Ascending aorta (tissue), 2 donors: ENCODE results near the gene TST. TPM values are rescaled to one million over a fixed set of nuclear protein-coding genes. Genes with fewer than 3 reads are reported as not detected.

ENCODE experiments used
- DNase-seq, 2 donors: peaks; one replicate each; pipeline ENCODE4 v3.0.0-alpha.2; 2019; ENCODE audit warnings: low spot score in 2 of 2
- H3K27ac ChIP-seq, 2 donors: fragments of 200-600 bp; sonication (generic); one replicate each; pipeline ENCODE4 v1.5.1; 2016 to 2017; ENCODE audit warnings: mild to moderate bottlenecking in 1 of 2
- H3K27me3 ChIP-seq: fragments of 200-600 bp; sonication (generic); one replicate; pipeline ENCODE4 v1.5.1; 2017
- H3K36me3 ChIP-seq, 2 donors: fragments of 200-600 bp; sonication (generic); one replicate each; pipeline ENCODE4 v1.5.1; 2016
- H3K4me1 ChIP-seq, 2 donors: fragments of 200-600 bp; sonication (generic); one replicate each; pipeline ENCODE4 v1.5.1; 2016 to 2017; ENCODE audit warnings: mild to moderate bottlenecking in 1 of 2
- H3K4me3 ChIP-seq, 2 donors: fragments of 200-600 bp; sonication (generic); one replicate each; pipeline ENCODE4 v1.5.1; 2016 to 2017; ENCODE audit warnings: mild to moderate bottlenecking in 1 of 2
- H3K9me3 ChIP-seq, 2 donors: fragments of 200-600 bp; sonication (generic); one replicate each; pipeline ENCODE4 v1.5.1; 2016
- CTCF ChIP-seq, 3 experiments: fragments of 200-600 bp in 2 of 3; fragments of 450-650 bp in 1 of 3; sonication (generic) in 2 of 3; IDR thresholded peaks; one replicate each; pipeline ENCODE4 v1.5.1; 2016 to 2019; ENCODE audit warnings: antibody characterized with exemption in 3 of 3, mild to moderate bottlenecking in 1 of 3, moderate library complexity in 1 of 3
- intact Hi-C: fragments of 100-400 bp; cut with DNase I; formaldehyde crosslinking; loops from one replicate; pipeline ENCODE4 v1.15.1; 2023
- total RNA-seq: library from RNA; depleted of rRNA; stranded (reverse); fragments of >200 nt; gene quantifications from one replicate; pipeline ENCODE4 v1.1.0, GENCODE V29; 2016

TST gene
- total RNA-seq, 1 donor from 2014 or later, result 22.7 TPM

- DNase-seq, result no peak
- no peaks in the 10 kb centered on the region for H3K27me3 ChIP-seq
- TF ChIP-seq CTCF (IDR thresholded peaks at IDR 0.05), result no peak
- H3K4me1 ChIP-seq, result peaks cover 6 to 8% of the 10 kb centered on the region in 2 donors
- peaks cover 29 to 60% of the 10 kb centered on the region in 2 donors for H3K36me3 ChIP-seq
- no peak overlapping the region for H3K27ac ChIP-seq
- intact Hi-C loops, result no loop called here
- H3K4me3 ChIP-seq, result no peak overlapping the region
- no peaks in the 10 kb centered on the region for H3K9me3 ChIP-seq
These were observed 37.0 kb upstream of the TST start for GRCh38 chr22:37056246-37056645.

- no peak for TF ChIP-seq CTCF (IDR thresholded peaks at IDR 0.05)
- peaks cover 22 to 46% of the 10 kb centered on the region in 2 donors for H3K36me3 ChIP-seq
- intact Hi-C loops, result loop anchor here (5.0 kb wide), 1 partner anchor 277 kb away; the partner anchor contains the start of gene IFT27
- no peak overlapping the region for H3K27ac ChIP-seq
- H3K4me3 ChIP-seq, result no peak overlapping the region
- H3K4me1 ChIP-seq, result peaks cover 6 to 8% of the 10 kb centered on the region in 2 donors
- H3K27me3 ChIP-seq, result no peaks in the 10 kb centered on the region
- H3K9me3 ChIP-seq, result no peaks in the 10 kb centered on the region
- no peak for DNase-seq
These were observed 35.5 kb upstream of the TST start for GRCh38 chr22:37054600-37055365.

- H3K9me3 ChIP-seq, result no peaks in the 10 kb centered on the region
- DNase-seq, result no peak
- peaks cover 6 to 8% of the 10 kb centered on the region in 2 donors for H3K4me1 ChIP-seq
- no peak overlapping the region for H3K4me3 ChIP-seq
- H3K36me3 ChIP-seq, result peaks cover 17 to 38% of the 10 kb centered on the region in 2 donors
- H3K27me3 ChIP-seq, result no peaks in the 10 kb centered on the region
- intact Hi-C loops, result loop anchor here (5.0 kb wide), 1 partner anchor 277 kb away; the partner anchor contains the start of gene IFT27
- TF ChIP-seq CTCF (IDR thresholded peaks at IDR 0.05), result no peak
- H3K27ac ChIP-seq, result no peak overlapping the region
These were observed 34.8 kb upstream of the TST start for GRCh38 chr22:37054056-37054395.

GRCh38 chr22:37053310-37054055 is 34.2 kb upstream of the TST start:
- H3K4me3 ChIP-seq, result no peak overlapping the region
- H3K4me1 ChIP-seq, result peaks cover 6 to 8% of the 10 kb centered on the region in 2 donors
- DNase-seq, result no peak
- no peaks in the 10 kb centered on the region for H3K9me3 ChIP-seq
- no peak overlapping the region for H3K27ac ChIP-seq
- peaks cover 13 to 33% of the 10 kb centered on the region in 2 donors for H3K36me3 ChIP-seq
- no peak for TF ChIP-seq CTCF (IDR thresholded peaks at IDR 0.05)
- intact Hi-C loops, result loop anchor here (5.0 kb wide), 1 partner anchor 276 kb away; the partner anchor contains the start of gene IFT27
- no peaks in the 10 kb centered on the region for H3K27me3 ChIP-seq

GRCh38 chr22:37052386-37053309 is 33.4 kb upstream of the TST start:
- intact Hi-C loops, result loop anchor here (5.0 kb wide), 1 partner anchor 275 kb away; the partner anchor contains the start of gene IFT27

More at GRCh38 chr22:37052386-37053309, 33.4 kb upstream of the TST start:
- Histone ChIP-seq H3K27ac (no peak overlapping the region), H3K36me3 (peaks cover 12 to 24% of the 10 kb centered on the region in 2 donors), H3K27me3 (no peaks in the 10 kb centered on the region), H3K4me1 (peaks cover 6 to 8% of the 10 kb centered on the region in 2 donors), H3K9me3 (no peaks in the 10 kb centered on the region), H3K4me3 (peak overlapping the region; percentile 87 to 95)
- no peak for TF ChIP-seq CTCF (IDR thresholded peaks at IDR 0.05)
- DNase-seq, result no peak
